OCI-LY1 (cell line): ENCODE results near the gene AEBP1.

Experiments used
- H2AFZ ChIP-seq: fragments of 200-600 bp; sonication (generic), shearing (Covaris generic); 2 replicates; pipeline ENCODE4 v1.6.0; 2014; ENCODE audit warnings: antibody characterized with exemption, mild to moderate bottlenecking, low read length
- H3F3A ChIP-seq: fragments of 200-600 bp; sonication (generic), shearing (Covaris generic); 2 replicates; pipeline ENCODE4 v1.6.0; 2014; ENCODE audit warnings: mild to moderate bottlenecking, antibody characterized with exemption, low read length, moderate library complexity; ENCODE audit not compliant: insufficient read depth
- H3K27ac ChIP-seq: fragments of 200-600 bp; sonication (generic); 2 replicates; pipeline ENCODE4 v1.5.1; 2014; ENCODE audit warnings: low read length, mixed run types, mild to moderate bottlenecking, low read depth; ENCODE audit not compliant: poor library complexity, severe bottlenecking
- H3K27me3 ChIP-seq: fragments of 200-600 bp; sonication (generic); 2 replicates; pipeline ENCODE4 v1.6.0; 2014; ENCODE audit warnings: antibody characterized with exemption, mild to moderate bottlenecking, low read length, moderate library complexity; ENCODE audit not compliant: insufficient read depth
- H3K36me3 ChIP-seq: fragments of 200-600 bp; sonication (generic); 2 replicates; pipeline ENCODE4 v1.6.1; 2014; ENCODE audit warnings: mild to moderate bottlenecking, antibody characterized with exemption, low read length, moderate library complexity, mixed read lengths; ENCODE audit not compliant: insufficient read depth
- H3K4me1 ChIP-seq: fragments of 200-600 bp; sonication (generic); 2 replicates; pipeline ENCODE4 v1.5.1; 2014; ENCODE audit warnings: mild to moderate bottlenecking, low read length, moderate library complexity; ENCODE audit not compliant: insufficient read depth, severe bottlenecking
- H3K4me2 ChIP-seq: fragments of 200-600 bp; sonication (generic), shearing (Covaris generic); 2 replicates; pipeline ENCODE4 v1.6.1; 2014; ENCODE audit warnings: low read length
- H3K4me3 ChIP-seq: fragments of 200-600 bp; sonication (generic); 2 replicates; pipeline ENCODE4 v1.5.1; 2014; ENCODE audit warnings: low read length, low read depth, mild to moderate bottlenecking, mixed read lengths; ENCODE audit not compliant: poor library complexity, severe bottlenecking
- H3K79me2 ChIP-seq: fragments of 200-600 bp; shearing (Covaris generic); 2 replicates; pipeline ENCODE4 v1.6.1; 2016; ENCODE audit warnings: mixed run types, low read length, mixed read lengths; ENCODE audit not compliant: insufficient read depth
- H3K9ac ChIP-seq: fragments of 200-600 bp; sonication (generic), shearing (Covaris generic); 2 replicates; pipeline ENCODE4 v1.6.1; 2014; ENCODE audit warnings: mild to moderate bottlenecking, low read length, mixed read lengths
- H3K9me2 ChIP-seq: fragments of 200-600 bp; sonication (generic), shearing (Covaris generic); 2 replicates; pipeline ENCODE4 v1.6.1; 2014; ENCODE audit warnings: low read depth, mild to moderate bottlenecking, low read length, mixed read lengths
- H3K9me3 ChIP-seq: fragments of 200-600 bp; shearing (Covaris generic); 2 replicates; pipeline ENCODE4 v1.6.1; 2014; ENCODE audit warnings: low read length, mixed read lengths
- H4K20me1 ChIP-seq: fragments of 200-600 bp; sonication (generic), shearing (Covaris generic); 2 replicates; pipeline ENCODE4 v1.6.0; 2016; ENCODE audit warnings: mild to moderate bottlenecking, low read length; ENCODE audit not compliant: insufficient read depth
- CTCF ChIP-seq: fragments of 200-600 bp; sonication (generic), shearing (Covaris generic); IDR thresholded peaks from 2 replicates; pipeline ENCODE4 v1.5.1; 2017; ENCODE audit warnings: mild to moderate bottlenecking, antibody characterized with exemption, low read length, moderate library complexity, mixed read lengths
- EZH2 ChIP-seq: fragments of 200-600 bp; sonication (generic), shearing (Covaris generic); IDR thresholded peaks from 2 replicates; pipeline ENCODE4 v1.8.0; 2017; ENCODE audit warnings: borderline replicate concordance, mixed run types, mild to moderate bottlenecking, antibody characterized with exemption, low read length, moderate library complexity, mixed read lengths

Gene AEBP1

DNA sequence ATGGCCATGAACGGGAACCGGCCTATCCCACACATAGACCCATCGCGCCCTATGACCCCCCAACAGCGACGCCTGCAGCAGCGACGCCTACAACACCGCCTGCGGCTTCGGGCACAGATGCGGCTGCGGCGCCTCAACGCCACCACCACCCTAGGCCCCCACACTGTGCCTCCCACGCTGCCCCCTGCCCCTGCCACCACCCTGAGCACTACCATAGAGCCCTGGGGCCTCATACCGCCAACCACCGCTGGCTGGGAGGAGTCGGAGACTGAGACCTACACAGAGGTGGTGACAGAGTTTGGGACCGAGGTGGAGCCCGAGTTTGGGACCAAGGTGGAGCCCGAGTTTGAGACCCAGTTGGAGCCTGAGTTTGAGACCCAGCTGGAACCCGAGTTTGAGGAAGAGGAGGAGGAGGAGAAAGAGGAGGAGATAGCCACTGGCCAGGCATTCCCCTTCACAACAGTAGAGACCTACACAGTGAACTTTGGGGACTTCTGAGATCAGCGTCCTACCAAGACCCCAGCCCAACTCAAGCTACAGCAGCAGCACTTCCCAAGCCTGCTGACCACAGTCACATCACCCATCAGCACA lies 9.7 kb downstream of the AEBP1 start:
- no peaks in the 10 kb centered on the region for H3K9me3 ChIP-seq
- peaks cover 53% of the 10 kb centered on the region for H3K36me3 ChIP-seq
- H3K9me2 ChIP-seq: no peaks in the 10 kb centered on the region
- no peak overlapping the region for H3K9ac ChIP-seq
- no peaks in the 10 kb centered on the region for H3K79me2 ChIP-seq
- H3K27ac ChIP-seq: no peak overlapping the region
- peaks cover 3% of the 10 kb centered on the region; the same call in 1 of the 2 replicates for H3K27me3 ChIP-seq
- peaks cover 5% of the 10 kb centered on the region for H3K4me1 ChIP-seq
- no peak for TF ChIP-seq EZH2
- TF ChIP-seq CTCF: no peak
- no peak overlapping the region for H3K4me3 ChIP-seq
- no peak overlapping the region for H2AFZ ChIP-seq
- no peaks in the 10 kb centered on the region for H4K20me1 ChIP-seq
- no peak overlapping the region for H3K4me2 ChIP-seq
- no peaks in the 10 kb centered on the region for H3F3A ChIP-seq

DNA sequence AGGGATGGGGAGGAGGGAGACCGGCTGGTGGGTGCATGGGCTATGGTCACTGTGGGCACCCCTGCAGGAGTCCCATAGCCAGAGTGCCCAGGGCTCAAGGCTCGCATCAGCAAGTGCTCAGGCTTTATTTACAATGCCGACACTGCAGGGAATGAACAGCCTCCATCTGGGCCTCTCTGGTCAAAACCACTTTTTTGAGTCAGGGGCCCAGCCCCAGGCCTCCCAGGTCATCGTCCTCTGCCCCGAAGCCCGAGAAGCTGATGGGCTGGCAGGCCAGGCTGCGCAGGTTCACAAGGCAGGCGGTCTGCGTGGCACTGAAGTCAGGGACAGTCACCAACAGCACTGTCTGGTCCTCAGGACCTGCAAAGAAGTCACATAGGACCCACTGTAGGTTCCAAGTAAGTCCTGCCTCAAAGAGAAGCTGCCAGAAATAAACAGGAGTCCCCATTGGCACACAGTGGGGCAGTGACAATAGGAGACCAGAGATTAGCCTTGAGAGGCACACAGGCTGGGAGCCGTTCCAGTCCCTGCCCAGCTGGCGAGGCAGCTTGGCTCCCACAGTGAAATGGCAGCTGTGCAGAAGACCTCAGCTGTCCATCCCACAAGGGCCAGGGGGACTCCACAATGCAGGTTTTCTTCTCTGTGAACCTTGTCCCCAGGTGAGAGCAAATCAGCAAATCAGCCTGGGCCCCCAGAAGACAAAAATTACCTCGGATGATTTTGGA lies 10.6 kb downstream of the AEBP1 start:
- Histone ChIP-seq H3K9ac (no peak overlapping the region), H3K4me3 (no peak overlapping the region), H3F3A (no peaks in the 10 kb centered on the region), H2AFZ (no peak overlapping the region), H4K20me1 (no peaks in the 10 kb centered on the region), H3K79me2 (no peaks in the 10 kb centered on the region), H3K27me3 (peaks cover 1% of the 10 kb centered on the region; the same call in 1 of the 2 replicates), H3K27ac (no peak overlapping the region), H3K9me2 (no peaks in the 10 kb centered on the region), H3K9me3 (no peaks in the 10 kb centered on the region), H3K4me2 (no peak overlapping the region), H3K4me1 (peaks cover 5% of the 10 kb centered on the region), H3K36me3 (peaks cover 62% of the 10 kb centered on the region)
- TF ChIP-seq CTCF (no peak), EZH2 (no peak)

DNA sequence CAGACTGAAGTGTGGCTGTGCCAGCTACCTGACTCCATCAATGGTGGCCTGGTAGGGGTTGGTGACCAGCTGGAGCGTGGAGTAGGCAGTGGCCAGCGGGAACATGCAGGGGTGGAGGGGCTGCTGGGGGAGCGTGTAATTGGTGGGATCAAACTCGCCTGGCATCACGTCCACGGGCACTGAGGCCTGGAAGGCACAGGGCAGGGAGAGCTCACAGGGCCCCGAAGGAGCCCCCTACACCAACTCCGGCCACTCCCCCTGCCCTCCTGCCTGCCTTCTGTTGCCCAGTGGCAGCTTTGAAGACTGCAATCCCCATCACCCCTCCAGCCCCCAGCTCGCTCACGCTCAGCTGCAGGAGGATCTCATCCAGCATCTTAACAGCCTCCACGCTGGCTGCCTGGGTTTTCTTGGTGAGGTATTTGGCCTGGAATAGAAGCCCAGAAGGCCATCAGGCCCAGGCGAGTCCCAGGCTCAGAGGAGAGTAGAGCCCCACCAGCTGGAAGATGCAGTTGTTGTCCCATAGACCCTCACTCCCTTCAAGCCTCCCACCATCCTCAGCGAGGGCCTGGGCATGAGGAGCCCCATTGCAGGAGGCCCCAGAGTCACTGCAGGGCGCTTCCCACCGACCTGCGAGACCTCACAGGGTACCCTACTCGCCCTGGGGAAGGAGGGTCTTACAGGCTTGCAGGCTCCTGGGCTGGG lies 12.1 kb downstream of the AEBP1 start:
- TF ChIP-seq EZH2 (no peak), CTCF (no peak)
- Histone ChIP-seq H3K9ac (no peak overlapping the region), H3K27me3 (no peaks in the 10 kb centered on the region), H3K36me3 (peaks cover 77% of the 10 kb centered on the region), H3K27ac (no peak overlapping the region), H3K4me1 (peaks cover 17% of the 10 kb centered on the region), H3K79me2 (peaks cover 12% of the 10 kb centered on the region), H3F3A (no peaks in the 10 kb centered on the region), H3K9me3 (no peaks in the 10 kb centered on the region), H3K4me3 (no peak overlapping the region), H3K9me2 (no peaks in the 10 kb centered on the region), H2AFZ (no peak overlapping the region), H3K4me2 (no peak overlapping the region), H4K20me1 (no peaks in the 10 kb centered on the region)
